HEK293 (cell line): ENCODE measurements around the gene FRAS1.

ENCODE experiments used
- CTCF ChIA-PET: fragments of 350-600 bp; formaldehyde crosslinking; extraction: SDS; loops from one replicate; lab custom pipeline; 2021; ENCODE audit warnings: antibody characterized with exemption; lab: Yijun Ruan, JAX
- POLR2A ChIA-PET: fragments of 300-600 bp; formaldehyde crosslinking; extraction: SDS; loops from one replicate; lab custom pipeline; 2020; ENCODE audit warnings: antibody characterized with exemption, inconsistent platforms; lab: Yijun Ruan, JAX
- H3K27ac ChIP-seq: fragments of 200-500 bp; sonication (Bioruptor generic); 2 replicates; pipeline ENCODE4 v1.5.1; 2014; ENCODE audit warnings: low read depth, low read length, control low read depth, inconsistent platforms; ENCODE audit errors: extremely low read depth
- H3K36me3 ChIP-seq, 2 experiments: fragments of 200-500 bp in 1 of 2; sonication (Bioruptor generic) in 1 of 2; 1 replicate in 1 of 2; 2 replicates in 1 of 2; pipeline ENCODE4 v1.5.1; 2014 to 2017; ENCODE audit warnings: inconsistent platforms in 2 of 2, low read length in 2 of 2; ENCODE audit not compliant: control insufficient read depth in 2 of 2, insufficient read depth in 1 of 2
- H3K4me1 ChIP-seq: fragments of 200-500 bp; sonication (Bioruptor generic); 2 replicates; pipeline ENCODE4 v1.5.1; 2014; ENCODE audit warnings: mild to moderate bottlenecking, low read length, inconsistent platforms; ENCODE audit not compliant: control insufficient read depth, insufficient read depth
- H3K4me3 ChIP-seq: 2 replicates; pipeline ENCODE4 v1.5.1; 2011; ENCODE audit warnings: low read depth, mild to moderate bottlenecking, control low read depth, low read length, moderate library complexity
- H3K9me3 ChIP-seq: fragments of 200-500 bp; sonication (Bioruptor generic); 2 replicates; pipeline ENCODE4 v1.5.1; 2014; ENCODE audit warnings: low read depth, low read length, inconsistent platforms; ENCODE audit not compliant: control insufficient read depth, insufficient read depth
- GFI1B ChIP-seq: fragments of 450-650 bp; formaldehyde crosslinking; IDR thresholded peaks from 2 replicates; pipeline ENCODE4 v1.5.1; 2016; ENCODE audit warnings: missing biosample characterization, missing genetic modification characterization
- GLIS2 ChIP-seq: fragments of 450-650 bp; formaldehyde crosslinking; IDR thresholded peaks from 2 replicates; pipeline ENCODE4 v1.5.1; 2016; ENCODE audit warnings: missing biosample characterization, missing genetic modification characterization
- HOXD13 ChIP-seq: sonication (generic); formaldehyde crosslinking; IDR thresholded peaks from 2 replicates; pipeline ENCODE4 v1.8.0; 2022; ENCODE audit warnings: missing genetic modification reagents, borderline replicate concordance
- TSHZ1 ChIP-seq: fragments of 450-650 bp; formaldehyde crosslinking; IDR thresholded peaks from 2 replicates; pipeline ENCODE4 v1.5.1; 2016; ENCODE audit warnings: missing biosample characterization, missing genetic modification characterization, borderline replicate concordance
- ZBTB44 ChIP-seq: fragments of 450-650 bp; IDR thresholded peaks from 2 replicates; pipeline ENCODE4 v1.5.1; 2018; ENCODE audit warnings: missing biosample characterization, mild to moderate bottlenecking, missing genetic modification characterization
- ZFP37 ChIP-seq: fragments of 450-650 bp; formaldehyde crosslinking; IDR thresholded peaks from 2 replicates; pipeline ENCODE4 v1.5.1; 2016; ENCODE audit warnings: missing biosample characterization, missing genetic modification characterization
- ZNF16 ChIP-seq: fragments of 450-650 bp; formaldehyde crosslinking; IDR thresholded peaks from 2 replicates; pipeline ENCODE4 v1.5.1; 2016; ENCODE audit warnings: low read depth, missing biosample characterization, missing genetic modification characterization
- ZNF202 ChIP-seq: fragments of 450-650 bp; formaldehyde crosslinking; IDR thresholded peaks from 2 replicates; pipeline ENCODE4 v1.5.1; 2016; ENCODE audit warnings: missing biosample characterization, missing genetic modification characterization, borderline replicate concordance
- ZNF24 ChIP-seq: fragments of 450-650 bp; formaldehyde crosslinking; IDR thresholded peaks from 2 replicates; pipeline ENCODE4 v1.5.1; 2016; ENCODE audit warnings: missing biosample characterization, missing genetic modification characterization
- ZNF274 ChIP-seq, 2 experiments: fragments of 200-500 bp in 1 of 2; fragments of 450-650 bp in 1 of 2; sonication (Bioruptor generic) in 1 of 2; formaldehyde crosslinking in 1 of 2; IDR thresholded peaks; 2 replicates each; pipeline versions ENCODE4 v1.5.1 to v1.6.1; 2014 to 2016; ENCODE audit warnings: borderline replicate concordance in 1 of 2, inconsistent platforms in 1 of 2, low read length in 1 of 2, missing biosample characterization in 1 of 2, missing genetic modification characterization in 1 of 2
- ZNF48 ChIP-seq: fragments of 450-650 bp; formaldehyde crosslinking; IDR thresholded peaks from 2 replicates; pipeline ENCODE4 v1.5.1; 2016; ENCODE audit warnings: missing biosample characterization, missing genetic modification characterization
- ZNF529 ChIP-seq: fragments of 450-650 bp; formaldehyde crosslinking; IDR thresholded peaks from 2 replicates; pipeline ENCODE4 v1.5.1; 2017; ENCODE audit warnings: missing genetic modification characterization, missing biosample characterization; ENCODE audit not compliant: insufficient replicate concordance
- ZNF544 ChIP-seq: fragments of 450-650 bp; formaldehyde crosslinking; IDR thresholded peaks from 2 replicates; pipeline ENCODE4 v1.5.0; 2017; ENCODE audit warnings: missing biosample characterization, missing genetic modification characterization
- ZNF555 ChIP-seq: fragments of 450-650 bp; formaldehyde crosslinking; conservative IDR thresholded peaks from 2 replicates; pipeline ENCODE4 v1.5.1; 2017; ENCODE audit warnings: missing biosample characterization, mild to moderate bottlenecking, missing genetic modification characterization, inconsistent platforms
- ZNF624 ChIP-seq: fragments of 450-650 bp; formaldehyde crosslinking; IDR thresholded peaks from 2 replicates; pipeline ENCODE4 v1.5.1; 2017; ENCODE audit warnings: missing biosample characterization, missing genetic modification characterization
- ZNF660 ChIP-seq: fragments of 450-650 bp; IDR thresholded peaks from 2 replicates; pipeline ENCODE4 v1.5.1; 2018; ENCODE audit warnings: missing biosample characterization, mild to moderate bottlenecking, missing genetic modification characterization
- ZNF670 ChIP-seq: fragments of 450-650 bp; formaldehyde crosslinking; IDR thresholded peaks from 2 replicates; pipeline ENCODE4 v1.5.1; 2016; ENCODE audit warnings: missing biosample characterization, missing genetic modification characterization, low read depth
- ZSCAN30 ChIP-seq: fragments of 450-650 bp; IDR thresholded peaks from 2 replicates; pipeline ENCODE4 v1.5.1; 2018; ENCODE audit warnings: missing biosample characterization, mild to moderate bottlenecking, missing genetic modification characterization, moderate library complexity
- TF ChIP-seq, protein P1 (sequence below): fragments of 450-650 bp; formaldehyde crosslinking; IDR thresholded peaks from 2 replicates; pipeline ENCODE4 v1.5.1; 2016; ENCODE audit warnings: missing biosample characterization, missing genetic modification characterization

The FRAS1 gene

DNA sequence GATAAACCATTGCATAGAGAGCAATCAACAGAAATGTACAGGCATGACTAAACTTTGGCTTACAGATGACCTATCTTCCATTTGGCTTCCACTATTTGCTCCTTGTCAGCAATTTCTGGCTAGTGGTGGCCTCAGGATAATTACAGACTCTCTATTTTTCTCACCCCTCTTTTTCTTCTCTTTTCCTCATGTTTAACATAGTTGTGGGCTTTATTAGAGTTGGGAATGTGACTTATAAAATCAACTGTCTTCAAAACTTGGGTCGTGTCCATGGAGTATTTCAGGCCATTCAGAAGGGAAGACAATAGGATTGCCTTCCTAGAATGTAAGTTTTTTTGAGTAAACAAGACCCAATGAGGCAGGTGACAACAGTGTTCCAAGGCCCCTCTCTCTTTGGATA is 236.2 kb downstream of the FRAS1 start:
- no peaks in the 10 kb centered on the region for H3K36me3 ChIP-seq
- POLR2A ChIA-PET: interaction anchor here (1.0 kb wide), 1 partner anchor 236 kb away, joined by 3 read pairs; the partner anchor contains the start of gene FRAS1
- TF ChIP-seq ZNF670 (no peak), ZNF555 (tag by site-specific recombination) (no peak), TSHZ1 (tag by site-specific recombination) (no peak), GLIS2 (no peak), ZNF660 (tag by site-specific recombination) (no peak), GFI1B (tag by site-specific recombination) (no peak), ZNF16 (no peak), ZNF24 (tag by site-specific recombination) (no peak), ZNF202 (no peak), ZBTB44 (tag by site-specific recombination) (no peak), ZNF529 (tag by site-specific recombination) (no peak), HOXD13 (CRISPR knock-in tag) (no peak), ZNF544 (tag by site-specific recombination) (no peak), ZNF624 (tag by site-specific recombination) (no peak), ZSCAN30 (tag by site-specific recombination) (no peak), ZNF48 (tag by site-specific recombination) (no peak), ZFP37 (tag by site-specific recombination) (no peak), ZNF274 (IDR thresholded peaks at IDR 0.05; ENCODE audit: low read length) (no peak), ZNF274 (tag by site-specific recombination; IDR thresholded peaks at IDR 0.05; ENCODE audit: borderline replicate concordance) (no peak)
- TF ChIP-seq, protein P1, sequence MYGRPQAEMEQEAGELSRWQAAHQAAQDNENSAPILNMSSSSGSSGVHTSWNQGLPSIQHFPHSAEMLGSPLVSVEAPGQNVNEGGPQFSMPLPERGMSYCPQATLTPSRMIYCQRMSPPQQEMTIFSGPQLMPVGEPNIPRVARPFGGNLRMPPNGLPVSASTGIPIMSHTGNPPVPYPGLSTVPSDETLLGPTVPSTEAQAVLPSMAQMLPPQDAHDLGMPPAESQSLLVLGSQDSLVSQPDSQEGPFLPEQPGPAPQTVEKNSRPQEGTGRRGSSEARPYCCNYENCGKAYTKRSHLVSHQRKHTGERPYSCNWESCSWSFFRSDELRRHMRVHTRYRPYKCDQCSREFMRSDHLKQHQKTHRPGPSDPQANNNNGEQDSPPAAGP (tag by site-specific recombination): no peak
- no peak overlapping the region for H3K27ac ChIP-seq
- CTCF ChIA-PET: interaction anchor here (2.1 kb wide), 1 partner anchor 234 kb away, joined by 6 read pairs; no protein-coding TSS in a partner anchor
- H3K9me3 ChIP-seq: no peaks in the 10 kb centered on the region
- H3K4me3 ChIP-seq: no peak overlapping the region
- H3K4me1 ChIP-seq: no peaks in the 10 kb centered on the region

GRCh38 chr4:78293821-78294301 is 236.7 kb downstream of the FRAS1 start:
- CTCF ChIA-PET: interaction anchor here (2.1 kb wide), 1 partner anchor 235 kb away, joined by 6 read pairs; no protein-coding TSS in a partner anchor
- POLR2A ChIA-PET: interaction anchor here (1.0 kb wide), 1 partner anchor 237 kb away, joined by 3 read pairs; the partner anchor contains the start of gene FRAS1
- no peaks in the 10 kb centered on the region for H3K36me3 ChIP-seq
- TF ChIP-seq ZSCAN30 (tag by site-specific recombination): no peak
- TF ChIP-seq, all 188 proteins: peak for 0
- Histone ChIP-seq H3K27ac (no peak overlapping the region), H3K9me3 (no peaks in the 10 kb centered on the region), H3K4me1 (no peaks in the 10 kb centered on the region), H3K4me3 (no peak overlapping the region)
